ENCODE measurements around the gene PRSS33.

Gene PRSS33, protein sequence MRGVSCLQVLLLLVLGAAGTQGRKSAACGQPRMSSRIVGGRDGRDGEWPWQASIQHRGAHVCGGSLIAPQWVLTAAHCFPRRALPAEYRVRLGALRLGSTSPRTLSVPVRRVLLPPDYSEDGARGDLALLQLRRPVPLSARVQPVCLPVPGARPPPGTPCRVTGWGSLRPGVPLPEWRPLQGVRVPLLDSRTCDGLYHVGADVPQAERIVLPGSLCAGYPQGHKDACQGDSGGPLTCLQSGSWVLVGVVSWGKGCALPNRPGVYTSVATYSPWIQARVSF

GRCh38 chr16:2787406-2787805 lies at the start of gene PRSS33:
Gene PRSS33 (minus strand): TSS chr16:2787560. CDS start chr16:2786547, 1,013 bp downstream.
- DNase-seq (ENCODE audit: low spot score), result no peak

- DNase-seq (ENCODE audit: low spot score), result no peak
These were observed 49.5 kb upstream of the PRSS33 start for GRCh38 chr16:2836646-2837508.

- peak; percentile 96 for DNase-seq (ENCODE audit: low spot score)
These were observed 48.5 kb upstream of the PRSS33 start for GRCh38 chr16:2835638-2836493.

GRCh38 chr16:2834968-2835367 lies 47.6 kb upstream of the PRSS33 start:
- DNase-seq (ENCODE audit: low spot score), result no peak

GRCh38 chr16:2833776-2834175 lies 46.4 kb upstream of the PRSS33 start:
- no peak for DNase-seq (ENCODE audit: low spot score)

DNA sequence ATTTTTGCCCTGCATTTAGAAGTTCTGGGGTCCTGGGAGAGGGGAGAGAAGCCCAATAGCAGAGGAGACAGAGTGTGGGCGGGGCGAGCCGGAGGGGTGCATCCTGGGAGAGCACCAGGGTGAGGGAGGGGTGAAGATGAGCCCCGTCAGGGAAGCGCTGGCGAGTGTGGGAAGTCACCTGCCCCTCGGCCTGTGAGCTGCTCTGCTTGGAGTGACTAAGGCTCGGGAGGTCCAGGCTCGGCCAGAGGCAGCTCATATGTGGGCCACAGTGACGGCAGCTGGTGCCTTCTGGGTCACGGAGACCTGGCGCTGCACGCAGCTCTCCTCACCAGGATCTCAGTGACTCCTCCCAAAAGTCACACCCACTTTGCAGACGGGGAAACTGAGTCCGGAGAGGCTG lies 43.8 kb upstream of the PRSS33 start:
- no peak for DNase-seq (ENCODE audit: low spot score)

- no peak for DNase-seq (ENCODE audit: low spot score)
These were observed 43.0 kb upstream of the PRSS33 start for GRCh38 chr16:2830355-2830695.

DNA sequence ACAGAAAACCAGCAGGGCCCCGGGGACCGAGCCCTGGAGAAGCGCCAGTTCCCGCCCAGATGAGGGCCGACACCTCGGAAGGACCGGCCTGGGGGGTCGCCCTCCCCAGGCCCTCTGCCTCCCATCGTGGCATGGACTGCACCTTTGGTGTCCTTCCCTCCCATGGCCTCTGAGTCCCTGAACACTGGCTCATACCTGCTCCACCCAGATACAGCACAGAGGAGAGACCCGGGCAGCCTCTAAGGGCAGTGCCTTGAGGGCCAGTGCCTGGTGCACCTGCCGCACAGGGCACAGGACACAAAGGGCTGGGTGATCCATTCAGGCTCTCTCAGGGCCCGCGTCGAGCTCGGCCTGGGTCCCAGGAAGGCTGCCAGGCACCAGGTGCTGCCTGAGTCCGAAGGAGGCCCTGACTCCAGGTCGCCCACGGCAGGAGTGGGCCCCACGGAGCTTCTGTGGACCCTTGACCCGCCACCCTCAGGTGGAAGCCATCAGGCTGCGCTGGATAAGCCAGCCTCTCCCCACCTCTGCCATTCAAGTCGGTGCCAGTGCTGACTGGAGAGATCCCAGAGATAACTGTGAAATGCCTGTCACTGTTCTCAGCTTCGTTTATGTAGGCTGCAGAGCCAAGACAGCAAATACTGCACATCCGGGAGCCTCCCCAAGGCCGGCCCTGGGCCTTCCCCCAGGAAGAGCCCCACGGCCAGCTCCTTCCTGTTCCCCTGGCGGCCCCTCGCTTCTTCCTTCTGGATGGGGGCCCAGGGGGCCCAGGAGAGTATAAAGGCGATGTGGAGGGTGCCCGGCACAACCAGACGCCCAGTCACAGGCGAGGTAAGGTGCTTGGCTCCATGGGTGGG lies 42.4 kb upstream of the PRSS33 start, which contains the start of gene ZG16B:
Gene ZG16B (plus strand): TSS at position 803 of the 854 bp plus-strand sequence. CDS start 139 bp downstream, outside the sequence.
- no peak for DNase-seq (ENCODE audit: low spot score)

DNA sequence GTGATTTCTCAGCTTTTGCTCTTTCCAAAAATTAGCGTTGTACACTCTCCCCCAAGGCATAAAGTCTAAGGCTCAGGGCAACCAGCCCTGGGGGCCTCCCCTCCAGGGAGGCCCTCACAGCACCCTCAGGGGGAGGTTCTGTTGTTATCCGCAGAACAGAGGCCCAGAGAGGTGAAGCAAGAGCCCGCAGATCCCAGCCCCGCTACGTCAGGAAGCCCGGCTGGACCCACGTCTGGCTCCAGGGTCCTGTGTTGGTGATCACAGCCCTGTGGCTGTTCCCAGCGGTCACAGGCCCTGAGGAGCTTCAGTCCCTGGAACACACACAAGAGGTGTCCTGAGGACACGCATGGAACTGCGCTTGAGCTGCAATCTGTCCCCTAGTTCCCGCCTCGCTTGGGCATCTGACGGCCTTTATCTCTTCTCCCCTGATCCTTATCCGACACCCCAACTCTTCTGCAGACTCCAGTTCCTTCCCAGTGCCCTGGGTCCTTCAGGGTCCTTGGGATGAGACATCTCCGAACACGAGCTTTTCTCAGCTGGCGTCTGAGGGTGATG lies 41.6 kb upstream of the PRSS33 start:
- DNase-seq (ENCODE audit: low spot score), result no peak

GRCh38 chr16:2828521-2828840 lies 41.1 kb upstream of the PRSS33 start:
- DNase-seq (ENCODE audit: low spot score), result no peak

- no peak for DNase-seq (ENCODE audit: low spot score)
These were observed 40.6 kb upstream of the PRSS33 start for GRCh38 chr16:2827831-2828520.

- DNase-seq (ENCODE audit: low spot score), result no peak
These were observed 40.0 kb upstream of the PRSS33 start for GRCh38 chr16:2827374-2827791.

- DNase-seq (ENCODE audit: low spot score), result no peak
These were observed 39.4 kb upstream of the PRSS33 start for GRCh38 chr16:2826591-2827373.

DNA sequence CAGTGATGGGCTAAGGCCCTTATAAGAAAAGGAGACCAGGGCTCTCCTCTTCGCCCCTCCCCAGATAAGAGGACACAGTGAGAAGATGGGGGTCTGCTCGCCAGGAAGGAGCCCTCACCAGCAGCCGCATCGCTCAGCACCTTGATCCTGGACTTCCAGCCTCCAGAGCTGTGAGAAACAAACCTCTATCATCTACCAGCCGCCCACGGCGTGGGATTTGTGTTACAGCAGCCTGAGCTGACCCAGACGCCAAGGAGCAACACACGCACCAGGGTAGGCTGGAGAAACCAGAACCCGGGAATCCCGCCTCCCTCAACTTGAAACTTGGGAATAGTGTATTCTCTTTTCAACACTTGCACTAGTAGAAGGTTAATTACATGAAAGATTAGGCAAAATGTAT lies 38.5 kb upstream of the PRSS33 start:
- no peak for DNase-seq (ENCODE audit: low spot score)

- no peak for DNase-seq (ENCODE audit: low spot score)
These were observed 37.8 kb upstream of the PRSS33 start for GRCh38 chr16:2825049-2825742.

- DNase-seq (ENCODE audit: low spot score), result no peak
These were observed 37.3 kb upstream of the PRSS33 start for GRCh38 chr16:2824626-2825025.

GRCh38 chr16:2822496-2822895 lies 35.1 kb upstream of the PRSS33 start:
- DNase-seq (ENCODE audit: low spot score), result no peak

DNA sequence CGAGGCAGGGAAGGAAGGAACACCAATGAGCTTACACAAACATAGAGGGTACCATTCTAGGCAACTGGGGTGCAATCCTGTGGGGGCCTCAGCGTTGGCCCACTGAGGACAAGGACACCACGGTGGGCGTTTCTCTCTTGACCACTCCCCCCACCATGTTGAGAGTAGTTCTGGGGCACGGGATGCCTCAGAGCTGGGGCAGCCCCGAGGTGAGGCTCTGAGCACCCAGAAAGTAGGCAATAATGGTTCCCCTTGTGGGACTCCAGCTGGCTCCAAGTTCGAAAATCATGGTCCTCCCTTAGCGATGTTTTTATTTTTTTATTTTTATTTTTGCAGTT lies 34.8 kb upstream of the PRSS33 start:
- no peak for DNase-seq (ENCODE audit: low spot score)

DNA sequence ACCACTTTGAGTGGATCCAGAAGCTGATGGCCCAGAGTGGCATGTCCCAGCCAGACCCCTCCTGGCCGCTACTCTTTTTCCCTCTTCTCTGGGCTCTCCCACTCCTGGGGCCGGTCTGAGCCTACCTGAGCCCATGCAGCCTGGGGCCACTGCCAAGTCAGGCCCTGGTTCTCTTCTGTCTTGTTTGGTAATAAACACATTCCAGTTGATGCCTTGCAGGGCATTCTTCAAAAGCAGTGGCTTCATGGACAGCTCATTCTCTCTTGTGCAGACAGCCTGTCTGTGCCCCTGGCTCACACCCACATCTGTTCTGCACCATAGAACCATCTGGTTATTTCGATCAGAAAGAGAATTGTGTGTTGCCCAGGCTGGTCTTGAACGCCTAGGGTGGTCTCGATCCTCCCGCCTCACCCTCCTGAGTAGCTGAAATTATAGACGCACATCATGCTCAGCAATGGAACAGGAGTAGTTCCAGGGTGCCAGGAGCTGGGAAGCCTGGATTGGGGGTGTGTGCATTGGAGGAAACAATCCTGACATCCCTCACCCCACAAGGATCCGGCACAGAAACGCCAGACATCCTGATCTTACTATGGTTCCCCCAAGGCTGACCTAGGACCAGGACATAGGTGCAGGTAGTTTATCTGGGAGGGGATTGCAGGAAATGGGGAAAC lies 34.3 kb upstream of the PRSS33 start:
- DNase-seq (ENCODE audit: low spot score), result peak; percentile 24

Data from AG08395 (cell line).